RWPE1 (cell line): ENCODE measurements around the gene SOWAHD.
A peak's percentile ranks its signal among the peaks of the same experiment; 100 is the strongest.

Source experiments
- CTCF ChIA-PET: fragments of 350-600 bp; sonication (Branson Sonifier 250); formaldehyde crosslinking; extraction: SDS; loops from one replicate; lab custom pipeline; 2021; lab: Yijun Ruan, JAX
- POLR2A ChIA-PET: fragments of 400-600 bp; formaldehyde crosslinking; extraction: SDS; loops from one replicate; lab custom pipeline; 2020; ENCODE audit warnings: antibody characterized with exemption; ENCODE audit not compliant: low non-redundant PET; lab: Yijun Ruan, JAX
- DNase-seq: peaks from one replicate; pipeline ENCODE4 v3.0.0; 2012; ENCODE audit warnings: low spot score
- H3K27ac ChIP-seq: fragments of 450-650 bp; 2 replicates; pipeline ENCODE4 v1.5.1; 2017
- CTCF ChIP-seq: fragments of 450-650 bp; conservative IDR thresholded peaks from 2 replicates; pipeline ENCODE4 v1.5.1; 2017; ENCODE audit warnings: low read depth, mild to moderate bottlenecking

Gene SOWAHD

GRCh38 chrX:119728487-119728886 lies 29.9 kb upstream of the SOWAHD start:
- H3K27ac ChIP-seq: no peak overlapping the region
- TF ChIP-seq CTCF: no peak
- DNase-seq: no peak
- CTCF ChIA-PET: interaction anchor here (0.5 to 2.3 kb wide), 3 partner anchors 11 to 119 kb away, joined by 3 to 16 read pairs (median 3); no protein-coding TSS in a partner anchor
- POLR2A ChIA-PET: no interaction called here

- no peak overlapping the region for H3K27ac ChIP-seq
- ChIA-PET POLR2A (no interaction called here), CTCF (interaction anchor here (0.5 to 2.3 kb wide), 10 partner anchors 12 to 214 kb away, joined by 3 to 16 read pairs (median 3); no protein-coding TSS in a partner anchor)
- TF ChIP-seq CTCF: peak; percentile 60
- peak; percentile 28 for DNase-seq
These were observed 28.8 kb upstream of the SOWAHD start for GRCh38 chrX:119729408-119730201.

- POLR2A ChIA-PET: no interaction called here
- TF ChIP-seq CTCF: no peak
- H3K27ac ChIP-seq: no peak overlapping the region
- CTCF ChIA-PET: interaction anchor here (0.5 to 0.7 kb wide), 2 partner anchors 18 to 115 kb away, joined by 3 read pairs; no protein-coding TSS in a partner anchor
- no peak for DNase-seq
These were observed 23.5 kb upstream of the SOWAHD start for GRCh38 chrX:119734897-119735339.

- ChIA-PET CTCF (interaction anchor here (0.5 to 0.7 kb wide), 4 partner anchors 17 to 276 kb away, joined by 3 read pairs; no protein-coding TSS in a partner anchor), POLR2A (no interaction called here)
- H3K27ac ChIP-seq: no peak overlapping the region
- no peak for DNase-seq
- no peak for TF ChIP-seq CTCF
These were observed 22.9 kb upstream of the SOWAHD start for GRCh38 chrX:119735467-119735866.

- DNase-seq: no peak
- no peak overlapping the region for H3K27ac ChIP-seq
- CTCF ChIA-PET: no interaction called here
- POLR2A ChIA-PET: no interaction called here
- TF ChIP-seq CTCF: no peak
These were observed 22.1 kb upstream of the SOWAHD start for GRCh38 chrX:119736206-119736764.

GRCh38 chrX:119738742-119739141 lies 19.6 kb upstream of the SOWAHD start:
- ChIA-PET CTCF (no interaction called here), POLR2A (no interaction called here)

More at GRCh38 chrX:119738742-119739141, 19.6 kb upstream of the SOWAHD start:
- H3K27ac ChIP-seq: no peak overlapping the region
- DNase-seq: no peak
- no peak for TF ChIP-seq CTCF
